ENCODE data around the gene PTPN21. TPM values are rescaled to one million over a fixed set of nuclear protein-coding genes. Genes with fewer than 3 reads are reported as not detected.

The PTPN21 gene
- 10 to 100 TPM; 22.4 to 24.3 TPM for total RNA-seq

GRCh38 chr14:88554457-88555286, at the start of gene PTPN21:
Gene PTPN21 (minus strand): TSS chr14:88555007. CDS start chr14:88550417, 4,590 bp downstream.
- Histone ChIP-seq H3K27ac (peak within 1 kb of the TSS; percentile 87 to 95), H3K4me3 (peak within 1 kb of the TSS; percentile 69 to 75), H3K27me3 (no peaks in the 10 kb centered on the region), H3K9me3 (no peaks in the 10 kb centered on the region), H3K36me3 (peaks cover 5% of the 10 kb centered on the region), H3K4me1 (peaks cover 0 to 54% of the 10 kb centered on the region in 2 donors)
- TF ChIP-seq CTCF (IDR thresholded peaks at IDR 0.05), result no peak
- DNase-seq (ENCODE audit: low spot score), result peak; percentile 77

GRCh38 chr14:88604212-88604611, 49.4 kb upstream of the PTPN21 start:
- H3K4me3 ChIP-seq, result no peak overlapping the region
- no peak for DNase-seq (ENCODE audit: low spot score)
- H3K27me3 ChIP-seq, result no peaks in the 10 kb centered on the region
- no peak for TF ChIP-seq CTCF (IDR thresholded peaks at IDR 0.05)
- no peaks in the 10 kb centered on the region for H3K9me3 ChIP-seq
- H3K27ac ChIP-seq, result no peak overlapping the region
- peaks cover 86% of the 10 kb centered on the region for H3K36me3 ChIP-seq
- H3K4me1 ChIP-seq, result no peaks in the 10 kb centered on the region

- DNase-seq (ENCODE audit: low spot score), result no peak
- TF ChIP-seq CTCF (IDR thresholded peaks at IDR 0.05), result no peak
- no peaks in the 10 kb centered on the region for H3K9me3 ChIP-seq
- no peaks in the 10 kb centered on the region for H3K4me1 ChIP-seq
- no peak overlapping the region for H3K27ac ChIP-seq
- no peaks in the 10 kb centered on the region for H3K27me3 ChIP-seq
- H3K36me3 ChIP-seq, result peaks cover 77% of the 10 kb centered on the region
- no peak overlapping the region for H3K4me3 ChIP-seq
Measured at GRCh38 chr14:88599761-88600439, 45.1 kb upstream of the PTPN21 start.

GRCh38 chr14:88599326-88599725, 44.5 kb upstream of the PTPN21 start:
- no peak for TF ChIP-seq CTCF (IDR thresholded peaks at IDR 0.05)
- Histone ChIP-seq H3K4me1 (no peaks in the 10 kb centered on the region), H3K9me3 (no peaks in the 10 kb centered on the region), H3K27ac (no peak overlapping the region), H3K36me3 (peaks cover 72% of the 10 kb centered on the region), H3K27me3 (no peaks in the 10 kb centered on the region), H3K4me3 (no peak overlapping the region)
- no peak for DNase-seq (ENCODE audit: low spot score)

- no peak for TF ChIP-seq CTCF (IDR thresholded peaks at IDR 0.05)
- H3K36me3 ChIP-seq, result peaks cover 60% of the 10 kb centered on the region
- H3K9me3 ChIP-seq, result no peaks in the 10 kb centered on the region
Measured at GRCh38 chr14:88598097-88598675, 43.4 kb upstream of the PTPN21 start.

More at GRCh38 chr14:88598097-88598675, 43.4 kb upstream of the PTPN21 start:
- Histone ChIP-seq H3K4me3 (no peak overlapping the region), H3K27me3 (no peaks in the 10 kb centered on the region), H3K4me1 (no peaks in the 10 kb centered on the region), H3K27ac (no peak overlapping the region)
- no peak for DNase-seq (ENCODE audit: low spot score)
